Peyer's patch (tissue), 4 donors: ENCODE measurements around the gene SORBS1. TPM values are rescaled to one million over a fixed set of nuclear protein-coding genes. Genes with fewer than 3 reads are reported as not detected.

ENCODE experiments used
- DNase-seq, 3 donors: peaks; one replicate each; pipeline ENCODE4 v3.0.0-alpha.2; 2017 to 2019
- H3K27ac ChIP-seq, 4 donors: fragments of 200-600 bp; sonication (generic); one replicate each; pipeline ENCODE4 v1.5.1; 2016 to 2019
- H3K27me3 ChIP-seq, 2 donors: fragments of 200-600 bp; sonication (generic); one replicate each; pipeline ENCODE4 v1.5.1; 2019
- H3K36me3 ChIP-seq, 3 donors: fragments of 200-600 bp; sonication (generic); one replicate each; pipeline ENCODE4 v1.5.1; 2016 to 2019
- H3K4me1 ChIP-seq, 4 donors: fragments of 200-600 bp; sonication (generic); one replicate each; pipeline ENCODE4 v1.5.1; 2016 to 2019
- H3K4me3 ChIP-seq, 4 donors: fragments of 200-600 bp; sonication (generic); 1 replicate in 3 of 4; 2 replicates in 1 of 4; pipeline ENCODE4 v1.5.1; 2016 to 2019; ENCODE audit warnings: mild to moderate bottlenecking in 1 of 4
- H3K9me3 ChIP-seq, 4 donors: fragments of 200-600 bp; sonication (generic); one replicate each; pipeline ENCODE4 v1.5.1; 2016 to 2019; ENCODE audit warnings: mild to moderate bottlenecking in 1 of 4
- CTCF ChIP-seq, 6 experiments: fragments of 450-650 bp in 4 of 6; fragments of 200-600 bp in 2 of 6; sonication (generic) in 1 of 6; IDR thresholded peaks; one replicate each; pipeline ENCODE4 v1.5.1; 2017 to 2019; ENCODE audit warnings: antibody characterized with exemption in 6 of 6, mild to moderate bottlenecking in 3 of 6, moderate library complexity in 1 of 6
- POLR2A ChIP-seq, 2 donors: fragments of 450-650 bp; IDR thresholded peaks; one replicate each; pipeline ENCODE4 v1.5.1; 2017; ENCODE audit warnings: antibody characterized with exemption in 2 of 2, mild to moderate bottlenecking in 2 of 2, moderate library complexity in 2 of 2
- total RNA-seq, 4 donors: library from RNA; depleted of rRNA; stranded (reverse); fragments of >200 nt; gene quantifications; one replicate each; pipeline ENCODE4 v1.1.0, GENCODE V29; 2016

Gene SORBS1
- total RNA-seq, 4 donors from 2014 or later = 34.3 to 57.1 (median 48.7) TPM

DNA sequence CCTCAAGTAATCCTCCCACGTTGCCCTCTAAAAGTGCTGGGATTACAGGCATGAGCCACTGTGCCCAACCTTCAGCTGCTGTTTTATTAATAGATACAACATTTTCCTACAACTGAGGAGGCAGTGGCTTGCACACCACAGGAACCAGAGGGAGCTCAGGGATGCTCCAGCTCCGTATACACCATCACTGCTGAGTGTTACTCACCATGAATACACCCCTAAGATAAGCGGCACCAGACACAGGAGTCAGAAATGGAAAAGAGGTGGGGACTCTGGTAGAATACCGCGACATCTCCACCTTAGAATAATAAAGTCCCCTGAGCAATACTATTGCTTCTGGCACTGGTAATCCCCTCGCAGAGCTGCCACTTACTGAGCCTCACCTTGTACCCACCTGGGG, 201.7 kb downstream of the SORBS1 start:
- Histone ChIP-seq H3K27ac (no peak overlapping the region), H3K27me3 (no peaks in the 10 kb centered on the region), H3K4me1 (peaks cover 0 to 7% (median 0%) of the 10 kb centered on the region in 4 donors), H3K9me3 (no peaks in the 10 kb centered on the region), H3K36me3 (peaks cover 0 to 12% (median 0%) of the 10 kb centered on the region in 3 donors), H3K4me3 (no peak overlapping the region)
- TF ChIP-seq POLR2A (IDR thresholded peaks at IDR 0.05) = no peak
- no peak for TF ChIP-seq CTCF (IDR thresholded peaks at IDR 0.05)
- DNase-seq = no peak

DNA sequence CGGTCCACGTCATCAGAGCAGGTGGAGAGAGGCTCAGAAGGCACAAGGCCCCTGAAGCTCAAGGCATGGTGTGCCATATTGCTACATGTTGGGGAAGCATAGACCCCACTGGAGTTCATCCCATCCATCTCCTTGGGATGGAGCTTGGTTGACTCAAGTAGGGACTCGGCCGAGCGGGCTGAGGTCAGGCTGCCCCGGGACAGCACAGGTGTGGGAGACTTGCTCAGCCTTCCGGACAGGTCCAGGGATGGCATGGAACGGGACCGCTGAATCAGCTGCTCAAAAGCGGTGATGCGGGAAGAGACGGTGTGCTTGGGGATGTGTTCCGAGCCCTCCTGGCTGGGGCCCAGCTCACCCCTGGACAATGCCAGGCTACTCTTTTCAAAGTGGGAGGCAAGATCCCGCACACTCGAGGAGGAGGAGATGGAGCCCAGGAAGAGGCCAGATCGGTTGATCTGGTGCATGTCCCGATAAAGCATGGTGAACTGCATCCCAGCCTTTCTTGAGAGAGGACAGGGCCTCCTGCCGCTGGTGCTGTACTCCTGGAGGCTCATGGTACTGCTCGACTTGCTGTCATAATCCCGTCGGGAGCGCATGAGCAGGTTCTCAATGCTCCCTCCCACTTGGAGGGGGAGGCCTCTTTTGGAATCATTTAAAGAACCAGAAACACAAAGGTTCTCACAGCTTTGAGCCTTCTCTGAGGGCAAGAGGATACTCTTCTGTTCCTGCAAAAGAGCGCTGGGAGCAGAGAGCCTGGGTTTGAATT, 204.8 kb downstream of the SORBS1 start:
- Histone ChIP-seq H3K4me1 (peaks cover 0 to 6% (median 0%) of the 10 kb centered on the region in 4 donors), H3K27me3 (no peaks in the 10 kb centered on the region), H3K36me3 (peaks cover 0 to 19% (median 0%) of the 10 kb centered on the region in 3 donors), H3K9me3 (no peaks in the 10 kb centered on the region), H3K27ac (no peak overlapping the region), H3K4me3 (no peak overlapping the region)
- no peak for DNase-seq
- TF ChIP-seq CTCF (IDR thresholded peaks at IDR 0.05) (no peak), POLR2A (IDR thresholded peaks at IDR 0.05) (no peak)

DNA sequence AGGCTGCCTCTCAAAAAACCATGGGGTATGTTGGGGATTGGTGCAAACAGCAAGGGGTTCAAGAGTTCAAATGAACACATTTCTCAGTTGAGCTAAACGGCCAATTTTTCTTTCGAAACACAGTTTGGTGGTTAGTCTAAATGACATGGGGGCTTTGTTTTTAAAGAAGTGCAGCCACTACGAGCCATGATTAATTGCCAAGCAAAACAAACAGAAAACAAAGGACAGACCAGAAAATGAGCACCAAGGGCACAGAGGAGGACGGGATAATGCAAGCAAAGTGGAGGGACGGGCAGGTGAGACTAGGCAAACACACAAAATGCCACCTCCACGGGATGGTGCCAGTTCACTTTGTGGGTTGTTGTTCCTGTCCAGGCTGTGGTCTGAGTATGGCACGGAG, 205.9 kb downstream of the SORBS1 start:
- H3K27ac ChIP-seq = no peak overlapping the region
- H3K4me3 ChIP-seq = no peak overlapping the region
- DNase-seq = no peak
- peaks cover 0 to 3% (median 0%) of the 10 kb centered on the region in 4 donors for H3K4me1 ChIP-seq
- no peaks in the 10 kb centered on the region for H3K27me3 ChIP-seq
- no peak for TF ChIP-seq CTCF (IDR thresholded peaks at IDR 0.05)
- TF ChIP-seq POLR2A (IDR thresholded peaks at IDR 0.05) = no peak
- H3K36me3 ChIP-seq = peaks cover 0 to 19% (median 0%) of the 10 kb centered on the region in 3 donors
- no peaks in the 10 kb centered on the region for H3K9me3 ChIP-seq

DNA sequence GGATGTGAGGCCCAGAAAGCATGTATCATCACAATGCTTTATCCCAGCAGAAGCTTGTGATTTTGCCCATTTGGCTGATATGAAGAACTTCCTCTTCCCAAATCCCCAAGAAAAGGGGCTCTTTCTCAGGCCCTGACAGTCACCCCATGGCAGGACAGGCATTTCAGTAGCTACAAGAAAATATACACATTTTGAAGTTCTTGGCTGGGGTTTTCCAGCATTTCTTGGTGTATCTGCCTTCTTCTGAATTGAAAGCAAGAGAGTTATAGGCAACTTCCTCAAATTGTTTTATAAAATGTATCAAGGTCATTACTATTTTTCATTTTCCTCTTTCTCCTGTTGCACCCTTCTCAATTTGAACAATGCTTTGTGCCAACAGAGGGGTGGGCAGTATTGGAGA, 207.1 kb downstream of the SORBS1 start:
- TF ChIP-seq CTCF (IDR thresholded peaks at IDR 0.05) (no peak), POLR2A (IDR thresholded peaks at IDR 0.05) (no peak)
- H3K4me1 ChIP-seq = peaks cover 0 to 3% (median 0%) of the 10 kb centered on the region in 4 donors
- DNase-seq = no peak
- H3K27ac ChIP-seq = no peak overlapping the region
- no peaks in the 10 kb centered on the region for H3K27me3 ChIP-seq
- H3K9me3 ChIP-seq = no peaks in the 10 kb centered on the region
- peaks cover 0 to 19% (median 0%) of the 10 kb centered on the region in 3 donors for H3K36me3 ChIP-seq
- no peak overlapping the region for H3K4me3 ChIP-seq

DNA sequence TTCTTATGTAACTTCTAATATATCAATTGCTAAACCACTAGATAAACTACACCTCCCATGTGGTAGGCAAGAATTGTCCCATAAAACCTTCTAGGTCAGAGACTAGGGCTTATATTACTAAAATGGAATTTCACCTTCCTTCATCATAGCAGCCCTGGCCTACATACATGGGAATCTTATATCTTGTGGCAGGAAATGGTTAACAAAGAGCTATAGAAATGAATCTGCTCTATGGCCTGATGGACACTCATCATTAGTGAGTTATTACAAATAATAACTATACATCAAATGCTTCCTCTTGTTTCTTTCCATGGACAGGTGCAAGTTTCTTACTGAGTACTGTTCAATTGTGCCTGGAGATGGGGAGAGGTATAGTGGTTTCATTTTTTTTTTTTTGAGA, 208.0 kb downstream of the SORBS1 start:
- peaks cover 0 to 19% (median 0%) of the 10 kb centered on the region in 3 donors for H3K36me3 ChIP-seq
- H3K27ac ChIP-seq = no peak overlapping the region
- no peaks in the 10 kb centered on the region for H3K9me3 ChIP-seq
- H3K4me1 ChIP-seq = peaks cover 0 to 3% (median 0%) of the 10 kb centered on the region in 4 donors
- no peak overlapping the region for H3K4me3 ChIP-seq
- no peak for TF ChIP-seq POLR2A (IDR thresholded peaks at IDR 0.05)
- no peak for TF ChIP-seq CTCF (IDR thresholded peaks at IDR 0.05)
- no peaks in the 10 kb centered on the region for H3K27me3 ChIP-seq
- no peak for DNase-seq
